Measurements from ENCODE around the gene MCOLN3.

MCOLN3 gene

DNA sequence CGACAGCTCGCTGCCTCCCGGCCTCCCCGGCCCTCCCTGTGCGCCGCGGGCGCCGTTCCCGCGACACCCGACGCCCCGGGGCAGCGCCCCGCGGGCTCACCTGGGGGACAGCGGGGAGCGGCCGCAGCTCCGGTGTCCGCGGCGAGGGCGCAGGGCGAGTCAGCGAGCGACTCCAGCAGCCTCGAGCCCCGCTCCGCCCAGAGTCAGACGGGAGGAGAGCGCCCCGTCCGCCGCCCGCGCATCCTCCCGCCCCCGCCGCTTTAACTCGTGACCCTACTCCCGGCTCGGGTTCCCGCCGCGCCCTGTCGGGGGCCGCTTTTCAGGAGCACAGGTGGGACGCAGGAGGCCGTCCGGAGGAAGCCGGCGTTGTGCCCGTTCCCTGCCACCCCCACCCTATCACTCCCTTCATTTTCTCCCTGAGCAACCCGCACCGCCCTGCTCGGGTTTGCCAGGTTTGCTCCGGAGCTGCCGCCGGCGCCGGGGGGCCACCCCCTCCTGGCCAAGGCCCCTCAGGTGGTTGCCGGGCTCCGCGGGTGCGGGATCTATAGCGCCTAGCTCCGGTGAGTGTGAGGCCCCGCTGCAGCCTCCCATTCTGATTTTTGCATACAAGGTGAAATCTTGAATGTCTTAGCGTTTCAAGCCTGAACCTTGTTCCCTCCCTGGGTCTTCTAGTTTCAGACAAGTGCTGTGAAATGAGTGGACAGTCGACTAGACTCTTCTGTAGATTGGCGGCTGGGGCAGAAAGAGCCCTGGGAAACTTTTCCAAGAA is at the start of gene MCOLN3:
MCOLN3 (minus strand) TSS at position 205 of the 769 bp plus-strand sequence. CDS start 3,140 bp downstream, outside the sequence.
- TF ChIP-seq, protein P1, sequence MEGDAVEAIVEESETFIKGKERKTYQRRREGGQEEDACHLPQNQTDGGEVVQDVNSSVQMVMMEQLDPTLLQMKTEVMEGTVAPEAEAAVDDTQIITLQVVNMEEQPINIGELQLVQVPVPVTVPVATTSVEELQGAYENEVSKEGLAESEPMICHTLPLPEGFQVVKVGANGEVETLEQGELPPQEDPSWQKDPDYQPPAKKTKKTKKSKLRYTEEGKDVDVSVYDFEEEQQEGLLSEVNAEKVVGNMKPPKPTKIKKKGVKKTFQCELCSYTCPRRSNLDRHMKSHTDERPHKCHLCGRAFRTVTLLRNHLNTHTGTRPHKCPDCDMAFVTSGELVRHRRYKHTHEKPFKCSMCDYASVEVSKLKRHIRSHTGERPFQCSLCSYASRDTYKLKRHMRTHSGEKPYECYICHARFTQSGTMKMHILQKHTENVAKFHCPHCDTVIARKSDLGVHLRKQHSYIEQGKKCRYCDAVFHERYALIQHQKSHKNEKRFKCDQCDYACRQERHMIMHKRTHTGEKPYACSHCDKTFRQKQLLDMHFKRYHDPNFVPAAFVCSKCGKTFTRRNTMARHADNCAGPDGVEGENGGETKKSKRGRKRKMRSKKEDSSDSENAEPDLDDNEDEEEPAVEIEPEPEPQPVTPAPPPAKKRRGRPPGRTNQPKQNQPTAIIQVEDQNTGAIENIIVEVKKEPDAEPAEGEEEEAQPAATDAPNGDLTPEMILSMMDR (IDR thresholded peaks at IDR 0.05; ENCODE audit: low read depth, low read length), result no peak
- H3K4me3 ChIP-seq (replicated peaks in 1 of 2; ENCODE audit: low read depth in 2 of 2, low read length in 2 of 2), result peak within 1 kb of the TSS; percentile 22 to 26
- DNase-seq (ENCODE audit: low read depth in 2 of 2), result no peak

DNA sequence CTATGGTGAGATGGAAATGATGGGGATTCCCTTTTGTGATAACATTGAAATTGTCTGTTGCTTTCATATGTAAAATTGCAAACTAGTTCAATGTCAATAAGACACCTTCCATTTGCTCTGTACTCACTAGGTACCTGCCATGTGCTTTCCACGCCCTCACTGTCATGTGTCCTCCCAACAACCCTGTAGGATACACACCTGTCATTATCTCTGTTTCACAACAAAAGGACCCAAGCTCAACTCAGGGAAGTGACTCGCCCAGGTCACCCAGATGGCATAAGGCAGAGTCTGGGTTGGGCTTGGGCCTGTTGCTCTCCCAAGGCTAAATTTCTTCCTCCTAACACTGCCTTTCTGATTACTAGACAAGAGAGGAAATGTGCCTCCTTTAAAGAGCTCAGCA is 45.3 kb upstream of the MCOLN3 start:
- no peak overlapping the region for H3K4me3 ChIP-seq (replicated peaks in 1 of 2; ENCODE audit: low read depth in 2 of 2, low read length in 2 of 2)
- TF ChIP-seq, protein P1 (IDR thresholded peaks at IDR 0.05; ENCODE audit: low read depth, low read length), result no peak
- DNase-seq (ENCODE audit: low read depth in 2 of 2), result no peak

DNA sequence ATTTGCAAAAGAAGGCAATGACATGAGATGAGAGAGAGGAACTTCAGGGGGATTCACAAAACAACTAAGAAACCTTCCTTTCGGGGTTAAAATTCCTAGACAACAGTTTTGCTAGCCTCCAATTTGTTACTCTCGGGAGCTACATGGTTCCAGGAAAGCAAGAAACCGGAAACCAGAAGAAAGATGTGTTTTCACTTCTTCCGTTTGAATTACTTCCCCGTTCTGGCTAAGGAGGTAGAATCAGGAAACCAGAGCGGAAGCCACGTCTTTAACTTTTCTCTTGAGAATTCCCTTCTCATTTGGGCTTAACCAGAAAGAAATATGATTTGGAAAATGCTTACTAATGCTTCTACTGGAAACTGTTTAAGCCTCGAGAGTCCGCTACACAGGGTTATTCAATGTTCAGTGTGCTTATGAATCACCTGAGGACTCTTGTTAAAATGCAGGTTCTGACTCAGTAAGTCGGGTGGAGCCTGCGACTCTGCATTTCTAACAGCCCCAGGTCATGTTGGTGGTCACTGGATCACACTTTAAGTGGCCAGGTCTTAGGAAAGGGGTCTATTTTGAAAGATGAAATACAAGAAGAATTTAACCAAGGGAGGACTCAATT is 43.5 kb upstream of the MCOLN3 start:
- H3K4me3 ChIP-seq (replicated peaks in 1 of 2; ENCODE audit: low read depth in 2 of 2, low read length in 2 of 2), result no peak overlapping the region
- TF ChIP-seq, protein P1 (IDR thresholded peaks at IDR 0.05; ENCODE audit: low read depth, low read length), result no peak
- peak; percentile 7 to 31 for DNase-seq (ENCODE audit: low read depth in 2 of 2)

GRCh38 chr1:85090225-85090624 is 41.9 kb upstream of the MCOLN3 start:
- no peak for DNase-seq (ENCODE audit: low read depth in 2 of 2)
- TF ChIP-seq, protein P1 (IDR thresholded peaks at IDR 0.05; ENCODE audit: low read depth, low read length), result no peak
- H3K4me3 ChIP-seq (replicated peaks in 1 of 2; ENCODE audit: low read depth in 2 of 2, low read length in 2 of 2), result no peak overlapping the region

DNA sequence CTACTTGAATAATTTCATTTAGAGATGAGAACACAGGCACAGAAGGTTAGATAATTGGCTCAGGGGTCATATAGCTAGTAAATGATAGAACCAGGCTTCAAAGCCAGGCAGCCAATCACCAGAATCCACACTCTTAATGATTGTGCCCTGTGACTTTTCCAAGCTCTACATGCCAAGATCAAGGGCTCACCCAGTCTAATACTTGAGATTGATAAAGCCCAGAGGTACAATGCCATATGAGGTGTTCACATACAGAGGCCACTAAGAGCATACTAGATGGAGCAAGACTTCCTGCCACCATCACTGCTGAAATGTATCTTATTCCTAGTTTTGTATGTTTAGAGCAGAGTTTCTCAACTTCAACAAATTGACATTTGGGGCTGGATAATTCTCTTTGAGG is 40.9 kb upstream of the MCOLN3 start:
- TF ChIP-seq, protein P1 (IDR thresholded peaks at IDR 0.05; ENCODE audit: low read depth, low read length), result no peak
- DNase-seq (ENCODE audit: low read depth in 2 of 2), result no peak
- H3K4me3 ChIP-seq (replicated peaks in 1 of 2; ENCODE audit: low read depth in 2 of 2, low read length in 2 of 2), result no peak overlapping the region

GRCh38 chr1:85088408-85088784 is 40.1 kb upstream of the MCOLN3 start:
- TF ChIP-seq, protein P1 (IDR thresholded peaks at IDR 0.05; ENCODE audit: low read depth, low read length), result no peak
- H3K4me3 ChIP-seq (replicated peaks in 1 of 2; ENCODE audit: low read depth in 2 of 2, low read length in 2 of 2), result no peak overlapping the region
- peak in 1 of 2 donors; percentile 11 for DNase-seq (ENCODE audit: low read depth in 2 of 2)

All from cardiac fibroblast (primary cell).